RPMI8226 (cell line): ENCODE results near the gene ABLIM1.

ENCODE experiments used
- DNase-seq: peaks from one replicate; pipeline ENCODE4 v3.0.0-alpha.2; 2015

The ABLIM1 gene

GRCh38 chr10:114401195-114401791, 256.8 kb downstream of the ABLIM1 start:
- DNase-seq = no peak

- no peak for DNase-seq
These were observed 258.0 kb downstream of the ABLIM1 start for GRCh38 chr10:114400091-114400490.

GRCh38 chr10:114399576-114399975, 258.5 kb downstream of the ABLIM1 start:
- no peak for DNase-seq

GRCh38 chr10:114398587-114399331, 259.3 kb downstream of the ABLIM1 start:
- no peak for DNase-seq

- DNase-seq = no peak
These were observed 260.4 kb downstream of the ABLIM1 start for GRCh38 chr10:114397651-114398145.

GRCh38 chr10:114396464-114396863, 261.6 kb downstream of the ABLIM1 start:
- no peak for DNase-seq

- no peak for DNase-seq
These were observed 262.6 kb downstream of the ABLIM1 start for GRCh38 chr10:114395366-114396022.

GRCh38 chr10:114394531-114394930, 263.5 kb downstream of the ABLIM1 start:
- DNase-seq = peak; percentile 32

GRCh38 chr10:114393886-114394285, 264.2 kb downstream of the ABLIM1 start:
- DNase-seq = no peak

- DNase-seq = no peak
These were observed 264.6 kb downstream of the ABLIM1 start for GRCh38 chr10:114393482-114393881.

GRCh38 chr10:114392112-114392835, 265.8 kb downstream of the ABLIM1 start:
- no peak for DNase-seq

GRCh38 chr10:114391599-114391998, 266.5 kb downstream of the ABLIM1 start:
- DNase-seq = no peak

- peak; percentile 32 for DNase-seq
These were observed 268.6 kb downstream of the ABLIM1 start for GRCh38 chr10:114389426-114389825.

GRCh38 chr10:114388275-114388674, 269.8 kb downstream of the ABLIM1 start:
- no peak for DNase-seq

GRCh38 chr10:114387784-114388183, 270.3 kb downstream of the ABLIM1 start:
- no peak for DNase-seq

GRCh38 chr10:114386452-114386851, 271.6 kb downstream of the ABLIM1 start:
- peak; percentile 40 for DNase-seq

- no peak for DNase-seq
These were observed 272.5 kb downstream of the ABLIM1 start for GRCh38 chr10:114385557-114385956.

GRCh38 chr10:114384601-114385000, 273.5 kb downstream of the ABLIM1 start:
- DNase-seq = no peak

- DNase-seq = no peak
These were observed 273.9 kb downstream of the ABLIM1 start for GRCh38 chr10:114384181-114384580.
